Lower lobe of right lung (tissue), 2 donors: ENCODE data around the gene CCNL2. TPM values are rescaled to one million over a fixed set of nuclear protein-coding genes. Genes with fewer than 3 reads are reported as not detected.

Source experiments
- ATAC-seq, 2 donors: fragments of 200-7000 bp; cut with Tn5 transposase; one replicate each; pipeline ENCODE4 v1.9.1; 2020 to 2022; ENCODE audit warnings: mild to moderate bottlenecking in 2 of 2, moderate library complexity in 2 of 2
- DNase-seq: peaks from one replicate; pipeline ENCODE4 v3.0.0-alpha.2; 2020
- H3K27ac ChIP-seq: fragments of 200-600 bp; one replicate; pipeline ENCODE4 v1.8.0; 2022
- H3K27me3 ChIP-seq: fragments of 200-600 bp; one replicate; pipeline ENCODE4 v1.8.0; 2022; ENCODE audit warnings: low read depth
- H3K36me3 ChIP-seq: fragments of 200-600 bp; one replicate; pipeline ENCODE4 v1.8.0; 2022; ENCODE audit warnings: mild to moderate bottlenecking
- H3K4me1 ChIP-seq: fragments of 200-600 bp; one replicate; pipeline ENCODE4 v1.8.0; 2022
- H3K4me3 ChIP-seq: fragments of 200-600 bp; one replicate; pipeline ENCODE4 v1.8.0; 2022; ENCODE audit warnings: mild to moderate bottlenecking
- H3K9me3 ChIP-seq: fragments of 200-600 bp; one replicate; pipeline ENCODE4 v1.8.0; 2022
- CTCF ChIP-seq: fragments of 200-600 bp; IDR thresholded peaks from one replicate; pipeline ENCODE4 v1.8.0; 2022; ENCODE audit warnings: antibody characterized with exemption, mild to moderate bottlenecking
- intact Hi-C: fragments of 100-400 bp; cut with DNase I; formaldehyde crosslinking; loops from one replicate; pipeline ENCODE4 v1.11.0; 2022
- total RNA-seq: library from RNA; stranded (reverse); fragmentation: NEBNext Ultra II Directional; extraction: Animal tissue kit (Norgen Biotek cat#: 25700); gene quantifications from one replicate; pipeline ENCODE4 v1.2.1, GENCODE V29; 2021
- donor health status: DM: no; HTN: yes; CAD: no; lungs with severe emphysema.

The CCNL2 gene
- total RNA-seq, 1 donor from 2014 or later, result 165 TPM

GRCh38 chr1:1439546-1440261 is 40.6 kb upstream of the CCNL2 start:
- DNase-seq (no peak), ATAC-seq (no peak)
- intact Hi-C loops, result no loop called here
- Histone ChIP-seq H3K9me3 (no peaks in the 10 kb centered on the region), H3K4me3 (no peak overlapping the region), H3K36me3 (no peaks in the 10 kb centered on the region), H3K4me1 (peaks cover 58% of the 10 kb centered on the region), H3K27me3 (peaks cover 10% of the 10 kb centered on the region), H3K27ac (no peak overlapping the region)
- no peak for TF ChIP-seq CTCF

GRCh38 chr1:1438531-1439381 is 39.6 kb upstream of the CCNL2 start:
- H3K27me3 ChIP-seq, result peaks cover 16% of the 10 kb centered on the region
- intact Hi-C loops, result no loop called here
- no peaks in the 10 kb centered on the region for H3K9me3 ChIP-seq
- no peak for TF ChIP-seq CTCF
- DNase-seq, result no peak
- no peak overlapping the region for H3K27ac ChIP-seq
- ATAC-seq, result no peak
- peaks cover 67% of the 10 kb centered on the region for H3K4me1 ChIP-seq
- H3K4me3 ChIP-seq, result no peak overlapping the region
- H3K36me3 ChIP-seq, result no peaks in the 10 kb centered on the region

- H3K27ac ChIP-seq, result no peak overlapping the region
- H3K27me3 ChIP-seq, result peaks cover 16% of the 10 kb centered on the region
- no peaks in the 10 kb centered on the region for H3K9me3 ChIP-seq
- ATAC-seq (peak in 1 of 2 donors; percentile 4), DNase-seq (peak; percentile 69)
- H3K4me3 ChIP-seq, result peak overlapping the region; percentile 8
- H3K4me1 ChIP-seq, result peaks cover 75% of the 10 kb centered on the region
- intact Hi-C loops, result no loop called here
- no peak for TF ChIP-seq CTCF
- no peaks in the 10 kb centered on the region for H3K36me3 ChIP-seq
These were observed 38.8 kb upstream of the CCNL2 start for GRCh38 chr1:1437904-1438376.

- Histone ChIP-seq H3K36me3 (no peaks in the 10 kb centered on the region), H3K9me3 (no peaks in the 10 kb centered on the region), H3K27ac (no peak overlapping the region), H3K27me3 (peaks cover 16% of the 10 kb centered on the region), H3K4me3 (peak overlapping the region; percentile 57), H3K4me1 (peaks cover 79% of the 10 kb centered on the region)
- TF ChIP-seq CTCF, result no peak
- ATAC-seq (no peak), DNase-seq (no peak)
- intact Hi-C loops, result no loop called here
These were observed 38.1 kb upstream of the CCNL2 start for GRCh38 chr1:1437033-1437903.

- DNase-seq (no peak), ATAC-seq (no peak)
- Histone ChIP-seq H3K9me3 (no peaks in the 10 kb centered on the region), H3K36me3 (no peaks in the 10 kb centered on the region), H3K27ac (peak overlapping the region; percentile 89), H3K27me3 (peaks cover 16% of the 10 kb centered on the region), H3K4me1 (peaks cover 79% of the 10 kb centered on the region), H3K4me3 (peak overlapping the region; percentile 57)
- no peak for TF ChIP-seq CTCF
- intact Hi-C loops, result no loop called here
These were observed 37.5 kb upstream of the CCNL2 start for GRCh38 chr1:1436630-1437032.
